HG03342 (cell line): ENCODE measurements around the gene IRS1.

Source experiments
- ATAC-seq: cut with Tn5 transposase; IDR thresholded peaks from one replicate; pipeline ENCODE4 v1.9.1; 2021; ENCODE audit warnings: mild to moderate bottlenecking, moderate library complexity; ENCODE audit not compliant: unreplicated experiment

IRS1 gene

GRCh38 chr2:226791487-226792081, 8.0 kb downstream of the IRS1 start:
- peak; percentile 98 for ATAC-seq

GRCh38 chr2:226791056-226791486, 8.5 kb downstream of the IRS1 start:
- ATAC-seq: peak; percentile 73

GRCh38 chr2:226790431-226790830, 9.2 kb downstream of the IRS1 start:
- no peak for ATAC-seq

- no peak for ATAC-seq
These were observed 9.6 kb downstream of the IRS1 start for GRCh38 chr2:226790011-226790410.

- ATAC-seq: no peak
These were observed 10.6 kb downstream of the IRS1 start for GRCh38 chr2:226788881-226789490.

GRCh38 chr2:226788064-226788463, 11.6 kb downstream of the IRS1 start:
- no peak for ATAC-seq

- ATAC-seq: no peak
These were observed 15.7 kb downstream of the IRS1 start for GRCh38 chr2:226783885-226784284.

GRCh38 chr2:226782092-226782713, 17.4 kb downstream of the IRS1 start:
- no peak for ATAC-seq

- ATAC-seq: no peak
These were observed 19.2 kb downstream of the IRS1 start for GRCh38 chr2:226780431-226780830.

GRCh38 chr2:226777611-226778010, 22.0 kb downstream of the IRS1 start:
- ATAC-seq: no peak

- ATAC-seq: no peak
These were observed 23.5 kb downstream of the IRS1 start for GRCh38 chr2:226776104-226776503.

GRCh38 chr2:226775032-226775509, 24.5 kb downstream of the IRS1 start:
- no peak for ATAC-seq

GRCh38 chr2:226773291-226773690, 26.3 kb downstream of the IRS1 start:
- peak; percentile 12 for ATAC-seq

GRCh38 chr2:226772389-226773179, 27.0 kb downstream of the IRS1 start:
- ATAC-seq: peak; percentile 98

- ATAC-seq: no peak
These were observed 28.6 kb downstream of the IRS1 start for GRCh38 chr2:226771067-226771466.

- ATAC-seq: no peak
These were observed 32.4 kb downstream of the IRS1 start for GRCh38 chr2:226767056-226767813.

GRCh38 chr2:226766352-226767055, 33.1 kb downstream of the IRS1 start:
- ATAC-seq: no peak

- ATAC-seq: no peak
These were observed 36.3 kb downstream of the IRS1 start for GRCh38 chr2:226763320-226763719.

- no peak for ATAC-seq
These were observed 38.4 kb downstream of the IRS1 start for GRCh38 chr2:226761195-226761583.
